ENCODE measurements around the gene MOCS2.

The MOCS2 gene

GRCh38 chr5:53092242-53092641 lies 17.3 kb downstream of the MOCS2 start:
- no peak for DNase-seq

GRCh38 chr5:53091289-53091688 lies 18.3 kb downstream of the MOCS2 start:
- peak; percentile 37 for DNase-seq

- DNase-seq, result no peak
Measured at GRCh38 chr5:53090229-53090628, 19.3 kb downstream of the MOCS2 start.

GRCh38 chr5:53089481-53089991 lies 20.0 kb downstream of the MOCS2 start:
- no peak for DNase-seq

- DNase-seq, result no peak
Measured at GRCh38 chr5:53087621-53088121, 21.9 kb downstream of the MOCS2 start.

- no peak for DNase-seq
Measured at GRCh38 chr5:53087171-53087570, 22.4 kb downstream of the MOCS2 start.

GRCh38 chr5:53084546-53085255 lies 24.9 kb downstream of the MOCS2 start:
- DNase-seq, result no peak

- no peak for DNase-seq
Measured at GRCh38 chr5:53083927-53084326, 25.6 kb downstream of the MOCS2 start.

- DNase-seq, result no peak
Measured at GRCh38 chr5:53080271-53080670, 29.3 kb downstream of the MOCS2 start.

GRCh38 chr5:53076014-53076583 lies 33.5 kb downstream of the MOCS2 start:
- no peak for DNase-seq

- DNase-seq, result no peak
Measured at GRCh38 chr5:53073348-53073747, 36.2 kb downstream of the MOCS2 start.

GRCh38 chr5:53071738-53072137 lies 37.8 kb downstream of the MOCS2 start:
- no peak for DNase-seq

- no peak for DNase-seq
Measured at GRCh38 chr5:53071298-53071697, 38.3 kb downstream of the MOCS2 start.

- DNase-seq, result no peak
Measured at GRCh38 chr5:53069626-53070025, 39.9 kb downstream of the MOCS2 start.

- DNase-seq, result no peak
Measured at GRCh38 chr5:53068291-53068836, 41.2 kb downstream of the MOCS2 start.

GRCh38 chr5:53067641-53068040 lies 41.9 kb downstream of the MOCS2 start:
- no peak for DNase-seq

- DNase-seq, result no peak
Measured at GRCh38 chr5:53066088-53066487, 43.5 kb downstream of the MOCS2 start.

GRCh38 chr5:53063791-53064190 lies 45.8 kb downstream of the MOCS2 start:
- no peak for DNase-seq

- no peak for DNase-seq
Measured at GRCh38 chr5:53063176-53063575, 46.4 kb downstream of the MOCS2 start.

GRCh38 chr5:53059281-53059680 lies 50.3 kb downstream of the MOCS2 start:
- no peak for DNase-seq

- no peak for DNase-seq
Measured at GRCh38 chr5:53055365-53055764, 54.2 kb downstream of the MOCS2 start.

GRCh38 chr5:53053364-53053763 lies 56.2 kb downstream of the MOCS2 start:
- no peak for DNase-seq

GRCh38 chr5:53052499-53052898 lies 57.1 kb downstream of the MOCS2 start:
- DNase-seq, result no peak

GRCh38 chr5:53048248-53048647 lies 61.3 kb downstream of the MOCS2 start:
- DNase-seq, result no peak
